HepG2 (cell line): ENCODE measurements around the gene FCN3. TPM values are rescaled to one million over a fixed set of nuclear protein-coding genes. Genes with fewer than 3 reads are reported as not detected.

Experiments
- ATM ChIP-seq: fragments of 450-650 bp; IDR thresholded peaks from 2 replicates; pipeline ENCODE4 v1.7.1; 2017; ENCODE audit warnings: mild to moderate bottlenecking, borderline replicate concordance
- BRD4 ChIP-seq: sonication (generic); formaldehyde crosslinking; IDR thresholded peaks from 2 replicates; pipeline ENCODE4 v1.4.0; 2020; ENCODE audit warnings: missing genetic modification reagents
- DPF2 ChIP-seq: sonication (generic); formaldehyde crosslinking; IDR thresholded peaks from 2 replicates; pipeline ENCODE4 v1.4.0; 2020; ENCODE audit warnings: mild to moderate bottlenecking, low read depth, missing genetic modification reagents, borderline replicate concordance
- GPN1 ChIP-seq: sonication (generic); formaldehyde crosslinking; IDR thresholded peaks from 2 replicates; pipeline ENCODE4 v1.5.1; 2020; ENCODE audit warnings: missing genetic modification reagents, borderline replicate concordance
- HBP1 ChIP-seq: IDR thresholded peaks from 2 replicates; pipeline ENCODE4 v1.6.1; 2016; ENCODE audit warnings: low read depth, control low read depth
- HMG20A ChIP-seq: IDR thresholded peaks from 2 replicates; pipeline ENCODE4 v1.6.1; 2016; ENCODE audit warnings: borderline replicate concordance
- HMGXB4 ChIP-seq, 2 experiments: sonication (generic) in 1 of 2; formaldehyde crosslinking in 1 of 2; IDR thresholded peaks; 2 replicates each; pipeline versions ENCODE4 v1.4.0 to v1.6.1; 2018 to 2020; ENCODE audit warnings: missing genetic modification reagents in 2 of 2, borderline replicate concordance in 1 of 2, low read depth in 1 of 2, mild to moderate bottlenecking in 1 of 2, missing biosample characterization in 1 of 2
- MAFG ChIP-seq: sonication (generic); formaldehyde crosslinking; IDR thresholded peaks from 2 replicates; pipeline ENCODE4 v1.5.1; 2020; ENCODE audit warnings: mild to moderate bottlenecking, missing genetic modification reagents
- MTERF4 ChIP-seq: sonication (generic); formaldehyde crosslinking; IDR thresholded peaks from 2 replicates; pipeline ENCODE4 v1.8.0; 2023; ENCODE audit warnings: mild to moderate bottlenecking, missing genetic modification reagents
- PLRG1 ChIP-seq: fragments of 450-650 bp; conservative IDR thresholded peaks from 2 replicates; pipeline ENCODE4 v1.6.1; 2016
- POGZ ChIP-seq: sonication (generic); formaldehyde crosslinking; IDR thresholded peaks from 2 replicates; pipeline ENCODE4 v1.4.0; 2020; ENCODE audit warnings: mild to moderate bottlenecking, missing genetic modification reagents
- PRPF4 ChIP-seq: fragments of 200-400 bp; formaldehyde crosslinking; IDR thresholded peaks from 2 replicates; pipeline ENCODE4 v1.6.1; 2016; ENCODE audit warnings: low read length, low read depth; ENCODE audit not compliant: poor library complexity, severe bottlenecking
- REL ChIP-seq: sonication (generic); formaldehyde crosslinking; conservative IDR thresholded peaks from 2 replicates; pipeline ENCODE4 v1.8.0; 2022; ENCODE audit warnings: mild to moderate bottlenecking, missing genetic modification reagents, moderate library complexity
- SNAI1 ChIP-seq: sonication (generic); formaldehyde crosslinking; IDR thresholded peaks from 2 replicates; pipeline ENCODE4 v1.5.0; 2020; ENCODE audit warnings: mild to moderate bottlenecking, missing genetic modification reagents, borderline replicate concordance
- THAP7 ChIP-seq: sonication (generic); formaldehyde crosslinking; IDR thresholded peaks from 2 replicates; pipeline ENCODE4 v1.8.1; 2023; ENCODE audit warnings: mild to moderate bottlenecking, missing genetic modification reagents
- TRAFD1 ChIP-seq: sonication (generic); formaldehyde crosslinking; IDR thresholded peaks from 2 replicates; pipeline ENCODE4 v1.5.1; 2020; ENCODE audit warnings: missing genetic modification reagents, mild to moderate bottlenecking, borderline replicate concordance
- XRCC5 ChIP-seq: fragments of 200-400 bp; formaldehyde crosslinking; optimal IDR thresholded peaks from 2 replicates; pipeline ENCODE3; 2017; ENCODE audit warnings: mild to moderate bottlenecking, low read length
- ZBTB8A ChIP-seq: sonication (generic); formaldehyde crosslinking; IDR thresholded peaks from 2 replicates; pipeline ENCODE4 v1.4.0; 2020; ENCODE audit warnings: mild to moderate bottlenecking, low read depth, missing genetic modification reagents, borderline replicate concordance
- ZNF10 ChIP-seq: sonication (generic); formaldehyde crosslinking; IDR thresholded peaks from 2 replicates; pipeline ENCODE4 v1.4.0; 2020; ENCODE audit warnings: mild to moderate bottlenecking, low read depth, missing genetic modification reagents, borderline replicate concordance
- ZNF232 ChIP-seq: sonication (generic); formaldehyde crosslinking; IDR thresholded peaks from 2 replicates; pipeline ENCODE4 v1.4.0; 2020; ENCODE audit warnings: missing genetic modification reagents, borderline replicate concordance
- ZNF431 ChIP-seq: sonication (generic); formaldehyde crosslinking; IDR thresholded peaks from 2 replicates; pipeline ENCODE4 v1.9.0; 2022; ENCODE audit warnings: missing genetic modification reagents, low read depth, mild to moderate bottlenecking, borderline replicate concordance
- ZNF496 ChIP-seq: sonication (generic); formaldehyde crosslinking; IDR thresholded peaks from 2 replicates; pipeline ENCODE4 v1.8.1; 2023; ENCODE audit warnings: mild to moderate bottlenecking, moderate library complexity, missing genetic modification reagents; ENCODE audit not compliant: insufficient replicate concordance
- ZNF781 ChIP-seq: sonication (generic); formaldehyde crosslinking; IDR thresholded peaks from 2 replicates; pipeline ENCODE4 v1.5.1; 2020; ENCODE audit warnings: borderline replicate concordance, mild to moderate bottlenecking, missing genetic modification reagents; ENCODE audit errors: not compliant biosample characterization
- polyA plus RNA-seq, 8 experiments: library from polyadenylated mRNA; depleted of rRNA in 3 of 8; stranded (reverse) in 7 of 8; unstranded in 1 of 8; fragments of >200 nt; fragmentation: Illumina TruSeq in 4 of 8; extraction: Trizol in 4 of 8; gene quantifications; 2 replicates each; pipeline versions ENCODE4 v1.2.1 to v1.2.3, GENCODE V29; 2011 to 2016; ENCODE audit warnings: low read depth in 4 of 8, missing spikeins in 1 of 8, mixed read lengths in 1 of 8; ENCODE audit not compliant: insufficient read depth in 1 of 8
- total RNA-seq, 5 experiments: library from RNA; depleted of rRNA; stranded (reverse); fragments of >200 nt; fragmentation: Illumina TruSeq; extraction: Trizol; gene quantifications; 2 replicates each; pipeline ENCODE4 v1.2.3, GENCODE V29; 2016; ENCODE audit warnings: low read depth in 1 of 5

FCN3 gene
- total and polyA plus RNA-seq, 2 of the 13 experiments (the other 11 are each of a cell fraction or from before 2014, with no cell fraction given) = not detected

- TF ChIP-seq HMGXB4 (CRISPR knock-in tag; IDR thresholded peaks at IDR 0.05; ENCODE audit: borderline replicate concordance in 1 of 2, low read depth in 1 of 2) (peak; percentile 20 to 47; a peak in 2 of 4 replicates), PLRG1 (no peak), XRCC5 (peak; percentile 78), HMG20A (CRISPR knock-in tag) (no peak), MAFG (CRISPR knock-in tag) (no peak), ZBTB8A (no peak), SNAI1 (CRISPR knock-in tag) (no peak), BRD4 (CRISPR knock-in tag) (no peak), THAP7 (CRISPR knock-in tag) (no peak), PRPF4 (no peak), HBP1 (CRISPR knock-in tag) (no peak), POGZ (CRISPR knock-in tag) (no peak), ZNF10 (CRISPR knock-in tag) (no peak), GPN1 (CRISPR knock-in tag) (no peak), ATM (no peak), ZNF232 (CRISPR knock-in tag) (no peak), TRAFD1 (CRISPR knock-in tag) (peak; percentile 58; the same call in 1 of the 2 replicates), DPF2 (CRISPR knock-in tag) (no peak), MTERF4 (CRISPR knock-in tag) (no peak), ZNF781 (CRISPR knock-in tag) (no peak), ZNF496 (CRISPR knock-in tag) (no peak), ZNF431 (CRISPR knock-in tag) (no peak), REL (CRISPR knock-in tag) (no peak)
Observed at GRCh38 chr1:27341525-27342252, 32.9 kb downstream of the FCN3 start, which contains the start of gene SYTL1 (continued).
